ENCODE measurements around the gene GUCY2C. TPM values are rescaled to one million over a fixed set of nuclear protein-coding genes. Genes with fewer than 3 reads are reported as not detected.

GUCY2C gene
- total RNA-seq, 1 experiment from 2014 or later: 1.9 TPM

DNA sequence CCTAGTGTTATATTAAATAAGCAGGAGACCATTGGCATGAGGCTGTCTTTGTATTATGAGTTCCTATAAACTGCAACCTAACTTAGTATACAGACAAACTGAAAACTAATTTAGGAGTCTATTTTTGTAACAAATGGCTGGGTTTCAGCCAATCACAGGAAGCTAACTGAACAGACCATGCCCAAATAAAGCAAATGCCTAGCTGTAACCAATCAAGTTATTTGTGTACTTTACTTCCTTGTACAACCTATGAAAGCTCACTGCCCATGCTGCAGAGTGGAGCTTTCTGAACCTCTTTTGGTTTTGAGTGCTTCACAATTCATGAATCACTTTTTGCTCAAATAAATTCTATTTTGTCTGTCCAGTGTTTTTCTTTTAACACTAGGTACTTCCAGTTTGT is 41.6 kb downstream of the GUCY2C start:
- no peak overlapping the region for H3K4me3 Mint-ChIP-seq
- DNase-seq: no peak
- Histone ChIP-seq H2BK120ac (ENCODE audit: low read depth, low read length, poor library complexity, severe bottlenecking) (no peak overlapping the region), H3K4me1 (ENCODE audit: insufficient read depth, low read length) (no peaks in the 10 kb centered on the region; the same call in 1 of the 2 replicates), H3K9me3 (ENCODE audit: control insufficient read depth, low read depth, low read length) (no peaks in the 10 kb centered on the region), H3K9ac (ENCODE audit: extremely low read depth, insufficient read length, low read length) (no peak overlapping the region), H4K8ac (replicated peaks; ENCODE audit: insufficient read length, low read depth, low read length) (no peak overlapping the region), H2BK5ac (ENCODE audit: insufficient read length, low read length) (no peak overlapping the region), H3K23me2 (ENCODE audit: insufficient read length, low read depth, low read length, poor library complexity, severe bottlenecking) (no peaks in the 10 kb centered on the region), H2AFZ (ENCODE audit: low read length) (no peak overlapping the region), H3T11ph (ENCODE audit: low read length) (no peak overlapping the region), H2BK20ac (ENCODE audit: low read depth, low read length, poor library complexity, severe bottlenecking) (no peak overlapping the region), H4K20me1 (ENCODE audit: control insufficient read depth, insufficient read depth, insufficient read length) (no peaks in the 10 kb centered on the region), H3K79me2 (ENCODE audit: insufficient read depth, low read length) (no peaks in the 10 kb centered on the region), H3K4ac (ENCODE audit: low read depth, low read length) (no peak overlapping the region), H3K23ac (ENCODE audit: insufficient read length, low read depth, low read length) (no peak overlapping the region), H3K4me2 (ENCODE audit: insufficient read depth, insufficient read length, low read length) (no peak overlapping the region), H4K91ac (ENCODE audit: insufficient read length, low read depth, low read length) (no peak overlapping the region), H3K79me1 (ENCODE audit: insufficient read depth, low read depth, low read length, poor library complexity, severe bottlenecking) (no peaks in the 10 kb centered on the region), H2BK15ac (ENCODE audit: low read depth, low read length) (no peak overlapping the region), H3K56ac (ENCODE audit: insufficient read length, low read depth, low read length) (no peak overlapping the region), H3K27ac (ENCODE audit: insufficient read length, low read depth, low read length) (no peak overlapping the region), H3K27me3 (ENCODE audit: insufficient read depth, low read length) (no peaks in the 10 kb centered on the region), H2BK12ac (ENCODE audit: insufficient read length, low read depth, low read length) (no peak overlapping the region), H3K14ac (ENCODE audit: insufficient read depth, low read length) (no peak overlapping the region), H4K5ac (ENCODE audit: insufficient read length, low read depth, low read length) (no peak overlapping the region), H3K18ac (ENCODE audit: insufficient read length, low read depth, low read length) (no peak overlapping the region), H2AK5ac (ENCODE audit: insufficient read length, low read length) (no peak overlapping the region)
- H3K9me3 Mint-ChIP-seq: no peaks in the 10 kb centered on the region
- no peaks in the 10 kb centered on the region for H3K27me3 Mint-ChIP-seq (ENCODE audit: low read depth)
- H3K27ac Mint-ChIP-seq: no peak overlapping the region
- TF ChIP-seq, protein P1, sequence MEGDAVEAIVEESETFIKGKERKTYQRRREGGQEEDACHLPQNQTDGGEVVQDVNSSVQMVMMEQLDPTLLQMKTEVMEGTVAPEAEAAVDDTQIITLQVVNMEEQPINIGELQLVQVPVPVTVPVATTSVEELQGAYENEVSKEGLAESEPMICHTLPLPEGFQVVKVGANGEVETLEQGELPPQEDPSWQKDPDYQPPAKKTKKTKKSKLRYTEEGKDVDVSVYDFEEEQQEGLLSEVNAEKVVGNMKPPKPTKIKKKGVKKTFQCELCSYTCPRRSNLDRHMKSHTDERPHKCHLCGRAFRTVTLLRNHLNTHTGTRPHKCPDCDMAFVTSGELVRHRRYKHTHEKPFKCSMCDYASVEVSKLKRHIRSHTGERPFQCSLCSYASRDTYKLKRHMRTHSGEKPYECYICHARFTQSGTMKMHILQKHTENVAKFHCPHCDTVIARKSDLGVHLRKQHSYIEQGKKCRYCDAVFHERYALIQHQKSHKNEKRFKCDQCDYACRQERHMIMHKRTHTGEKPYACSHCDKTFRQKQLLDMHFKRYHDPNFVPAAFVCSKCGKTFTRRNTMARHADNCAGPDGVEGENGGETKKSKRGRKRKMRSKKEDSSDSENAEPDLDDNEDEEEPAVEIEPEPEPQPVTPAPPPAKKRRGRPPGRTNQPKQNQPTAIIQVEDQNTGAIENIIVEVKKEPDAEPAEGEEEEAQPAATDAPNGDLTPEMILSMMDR (conservative IDR thresholded peaks at IDR 0.05): no peak
- H3K36me3 Mint-ChIP-seq (ENCODE audit: insufficient read depth in 1 of 3, low read depth in 3 of 3): no peaks in the 10 kb centered on the region
- peaks cover 4 to 11% of the 10 kb centered on the region in 2 experiments; a peak in 3 of 4 replicates for H3K4me1 Mint-ChIP-seq

All from H9 (cell line).